Vagina (tissue), 2 donors: ENCODE measurements around the gene SLC9C1.

Experiments
- POLR2A ChIP-seq, 2 donors: fragments of 450-650 bp; IDR thresholded peaks; one replicate each; pipeline ENCODE4 v1.6.1; 2017; ENCODE audit warnings: antibody characterized with exemption in 2 of 2, mild to moderate bottlenecking in 2 of 2, moderate library complexity in 2 of 2
- POLR2AphosphoS5 ChIP-seq, 2 donors: sonication (generic); formaldehyde crosslinking; IDR thresholded peaks; one replicate each; pipeline ENCODE4 v1.9.0; 2017; ENCODE audit warnings: antibody characterized with exemption in 2 of 2, mild to moderate bottlenecking in 2 of 2, low read depth in 1 of 2; ENCODE audit not compliant: insufficient read depth in 1 of 2
- TF ChIP-seq, protein P1 (sequence below), 3 experiments: fragments of 450-650 bp in 2 of 3; fragments of 200-600 bp in 1 of 3; sonication (generic) in 1 of 3; IDR thresholded peaks; one replicate each; pipeline ENCODE4 v1.5.1; 2017 to 2019; ENCODE audit warnings: antibody characterized with exemption in 3 of 3, mild to moderate bottlenecking in 2 of 3, moderate library complexity in 2 of 3

DNA sequence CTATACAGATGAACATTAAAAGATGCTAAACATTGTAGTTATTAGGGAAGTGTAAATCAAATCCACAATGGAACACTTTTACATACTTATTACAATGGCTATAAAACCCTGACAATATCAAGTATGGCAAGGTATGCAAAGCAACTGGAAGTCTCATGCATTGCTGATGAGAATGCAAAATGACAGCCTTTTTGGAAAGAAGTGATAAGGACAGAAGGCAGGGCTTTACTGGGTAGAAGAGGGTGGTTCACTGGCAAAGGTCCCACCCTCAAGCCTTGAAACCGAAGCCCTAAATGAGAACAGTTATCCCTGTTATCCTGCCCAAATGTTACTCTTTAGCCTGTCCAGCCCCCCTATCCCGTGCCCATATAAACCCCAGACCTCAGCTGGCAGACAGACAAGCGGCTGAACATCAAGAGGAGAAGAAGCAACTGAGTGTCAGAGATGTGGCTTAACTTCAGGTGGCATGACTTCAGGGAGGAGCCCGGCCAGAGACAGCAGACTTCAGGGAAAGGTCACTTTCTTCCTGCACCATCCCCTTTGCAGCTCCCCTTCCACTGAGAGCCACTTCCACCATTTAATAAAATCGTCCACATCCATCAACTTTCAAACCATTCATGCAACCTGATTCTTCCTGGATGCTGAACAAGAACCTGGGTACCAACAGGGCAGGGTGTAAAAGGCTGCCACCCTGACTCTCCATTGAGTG lies 160.2 kb downstream of the SLC9C1 start:
- TF ChIP-seq, protein P1, sequence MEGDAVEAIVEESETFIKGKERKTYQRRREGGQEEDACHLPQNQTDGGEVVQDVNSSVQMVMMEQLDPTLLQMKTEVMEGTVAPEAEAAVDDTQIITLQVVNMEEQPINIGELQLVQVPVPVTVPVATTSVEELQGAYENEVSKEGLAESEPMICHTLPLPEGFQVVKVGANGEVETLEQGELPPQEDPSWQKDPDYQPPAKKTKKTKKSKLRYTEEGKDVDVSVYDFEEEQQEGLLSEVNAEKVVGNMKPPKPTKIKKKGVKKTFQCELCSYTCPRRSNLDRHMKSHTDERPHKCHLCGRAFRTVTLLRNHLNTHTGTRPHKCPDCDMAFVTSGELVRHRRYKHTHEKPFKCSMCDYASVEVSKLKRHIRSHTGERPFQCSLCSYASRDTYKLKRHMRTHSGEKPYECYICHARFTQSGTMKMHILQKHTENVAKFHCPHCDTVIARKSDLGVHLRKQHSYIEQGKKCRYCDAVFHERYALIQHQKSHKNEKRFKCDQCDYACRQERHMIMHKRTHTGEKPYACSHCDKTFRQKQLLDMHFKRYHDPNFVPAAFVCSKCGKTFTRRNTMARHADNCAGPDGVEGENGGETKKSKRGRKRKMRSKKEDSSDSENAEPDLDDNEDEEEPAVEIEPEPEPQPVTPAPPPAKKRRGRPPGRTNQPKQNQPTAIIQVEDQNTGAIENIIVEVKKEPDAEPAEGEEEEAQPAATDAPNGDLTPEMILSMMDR (IDR thresholded peaks at IDR 0.05), result no peak
- TF ChIP-seq POLR2A (IDR thresholded peaks at IDR 0.05) (no peak), POLR2AphosphoS5 (IDR thresholded peaks at IDR 0.05; ENCODE audit: insufficient read depth in 1 of 2, low read depth in 1 of 2) (no peak)
